ENCODE measurements around the gene INPP5D. TPM values are rescaled to one million over a fixed set of nuclear protein-coding genes. Genes with fewer than 3 reads are reported as not detected.

The INPP5D gene
- total and polyA plus RNA-seq, 2 of the 13 experiments (the other 11 are each of a cell fraction or from before 2014, with no cell fraction given), result 16.7 to 18.0 TPM

DNA sequence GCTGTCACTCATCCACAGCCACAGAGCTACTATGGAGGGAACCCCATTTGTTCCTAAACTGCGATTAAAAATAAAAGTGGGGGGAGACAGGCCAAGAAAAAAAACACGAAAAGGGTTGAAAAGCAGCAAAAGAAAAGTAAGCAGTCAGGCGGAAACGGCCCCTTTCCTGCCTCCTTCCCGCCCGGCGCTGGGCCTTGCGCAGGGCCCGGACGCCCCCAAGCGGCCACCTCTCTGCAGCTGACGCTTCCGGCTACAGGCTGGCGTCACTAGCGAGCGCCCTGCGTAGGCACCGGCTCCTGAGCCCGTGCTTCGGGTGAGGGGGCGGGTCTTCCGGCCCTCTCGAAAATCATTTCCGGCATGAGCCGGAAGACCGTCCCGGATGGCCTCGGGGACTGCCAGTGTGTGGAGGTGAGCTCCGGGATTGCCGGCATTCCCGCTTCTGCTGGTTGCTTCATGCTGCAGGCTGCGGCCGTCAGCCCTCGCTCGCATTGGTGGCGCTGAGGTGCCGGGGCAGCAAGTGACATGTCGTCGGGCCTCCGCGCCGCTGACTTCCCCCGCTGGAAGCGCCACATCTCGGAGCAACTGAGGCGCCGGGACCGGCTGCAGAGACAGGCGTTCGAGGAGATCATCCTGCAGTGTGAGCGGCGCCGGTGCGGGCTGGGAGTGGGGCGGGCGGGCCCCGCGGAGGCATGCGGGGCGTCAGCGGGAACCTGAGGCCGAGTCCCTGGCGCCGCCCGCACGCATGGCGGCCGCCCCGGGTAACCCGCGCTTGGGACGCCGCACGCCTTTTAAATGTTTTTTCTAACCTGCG lies 191.4 kb downstream of the INPP5D start, which contains the start of gene ATG16L1 (continued):
- TF ChIP-seq, protein P1, sequence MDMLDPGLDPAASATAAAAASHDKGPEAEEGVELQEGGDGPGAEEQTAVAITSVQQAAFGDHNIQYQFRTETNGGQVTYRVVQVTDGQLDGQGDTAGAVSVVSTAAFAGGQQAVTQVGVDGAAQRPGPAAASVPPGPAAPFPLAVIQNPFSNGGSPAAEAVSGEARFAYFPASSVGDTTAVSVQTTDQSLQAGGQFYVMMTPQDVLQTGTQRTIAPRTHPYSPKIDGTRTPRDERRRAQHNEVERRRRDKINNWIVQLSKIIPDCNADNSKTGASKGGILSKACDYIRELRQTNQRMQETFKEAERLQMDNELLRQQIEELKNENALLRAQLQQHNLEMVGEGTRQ (IDR thresholded peaks at IDR 0.05; ENCODE audit: low read depth, low read length), result no peak
- TF ChIP-seq, protein P1 (CRISPR knock-in tag; IDR thresholded peaks at IDR 0.05; ENCODE audit: borderline replicate concordance), result no peak; the same call in 1 of the 2 replicates
- TF ChIP-seq, protein P2, sequence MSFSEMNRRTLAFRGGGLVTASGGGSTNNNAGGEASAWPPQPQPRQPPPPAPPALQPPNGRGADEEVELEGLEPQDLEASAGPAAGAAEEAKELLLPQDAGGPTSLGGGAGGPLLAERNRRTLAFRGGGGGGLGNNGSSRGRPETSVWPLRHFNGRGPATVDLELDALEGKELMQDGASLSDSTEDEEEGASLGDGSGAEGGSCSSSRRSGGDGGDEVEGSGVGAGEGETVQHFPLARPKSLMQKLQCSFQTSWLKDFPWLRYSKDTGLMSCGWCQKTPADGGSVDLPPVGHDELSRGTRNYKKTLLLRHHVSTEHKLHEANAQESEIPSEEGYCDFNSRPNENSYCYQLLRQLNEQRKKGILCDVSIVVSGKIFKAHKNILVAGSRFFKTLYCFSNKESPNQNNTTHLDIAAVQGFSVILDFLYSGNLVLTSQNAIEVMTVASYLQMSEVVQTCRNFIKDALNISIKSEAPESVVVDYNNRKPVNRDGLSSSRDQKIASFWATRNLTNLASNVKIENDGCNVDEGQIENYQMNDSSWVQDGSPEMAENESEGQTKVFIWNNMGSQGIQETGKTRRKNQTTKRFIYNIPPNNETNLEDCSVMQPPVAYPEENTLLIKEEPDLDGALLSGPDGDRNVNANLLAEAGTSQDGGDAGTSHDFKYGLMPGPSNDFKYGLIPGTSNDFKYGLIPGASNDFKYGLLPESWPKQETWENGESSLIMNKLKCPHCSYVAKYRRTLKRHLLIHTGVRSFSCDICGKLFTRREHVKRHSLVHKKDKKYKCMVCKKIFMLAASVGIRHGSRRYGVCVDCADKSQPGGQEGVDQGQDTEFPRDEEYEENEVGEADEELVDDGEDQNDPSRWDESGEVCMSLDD (CRISPR knock-in tag; IDR thresholded peaks at IDR 0.05; ENCODE audit: borderline replicate concordance), result no peak; the same call in 1 of the 2 replicates
- TF ChIP-seq KAT8 (CRISPR knock-in tag; IDR thresholded peaks at IDR 0.05), result peak; percentile 100
- TF ChIP-seq, protein P3, sequence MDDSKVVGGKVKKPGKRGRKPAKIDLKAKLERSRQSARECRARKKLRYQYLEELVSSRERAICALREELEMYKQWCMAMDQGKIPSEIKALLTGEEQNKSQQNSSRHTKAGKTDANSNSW (CRISPR knock-in tag; IDR thresholded peaks at IDR 0.05; ENCODE audit: borderline replicate concordance), result no peak; the same call in 1 of the 2 replicates
- peak; percentile 94 for TF ChIP-seq SALL1 (CRISPR knock-in tag; IDR thresholded peaks at IDR 0.05)
- peak; percentile 29; the same call in 1 of the 2 replicates for TF ChIP-seq ZNF460 (CRISPR knock-in tag; IDR thresholded peaks at IDR 0.05; ENCODE audit: borderline replicate concordance)
- TF ChIP-seq HES4 (CRISPR knock-in tag; IDR thresholded peaks at IDR 0.05; ENCODE audit: borderline replicate concordance), result no peak; the same call in 1 of the 2 replicates
- TF ChIP-seq MTA3 (CRISPR knock-in tag; IDR thresholded peaks at IDR 0.05), result no peak
- TF ChIP-seq, protein P4, sequence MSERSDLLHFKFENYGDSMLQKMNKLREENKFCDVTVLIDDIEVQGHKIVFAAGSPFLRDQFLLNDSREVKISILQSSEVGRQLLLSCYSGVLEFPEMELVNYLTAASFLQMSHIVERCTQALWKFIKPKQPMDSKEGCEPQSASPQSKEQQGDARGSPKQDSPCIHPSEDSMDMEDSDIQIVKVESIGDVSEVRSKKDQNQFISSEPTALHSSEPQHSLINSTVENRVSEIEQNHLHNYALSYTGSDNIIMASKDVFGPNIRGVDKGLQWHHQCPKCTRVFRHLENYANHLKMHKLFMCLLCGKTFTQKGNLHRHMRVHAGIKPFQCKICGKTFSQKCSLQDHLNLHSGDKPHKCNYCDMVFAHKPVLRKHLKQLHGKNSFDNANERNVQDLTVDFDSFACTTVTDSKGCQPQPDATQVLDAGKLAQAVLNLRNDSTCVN (CRISPR knock-in tag; IDR thresholded peaks at IDR 0.05; ENCODE audit: borderline replicate concordance), result peak; percentile 60; the same call in 1 of the 2 replicates
- TF ChIP-seq MEIS2 (CRISPR knock-in tag; IDR thresholded peaks at IDR 0.05), result peak; percentile 63; the same call in 1 of the 2 replicates
- TF ChIP-seq, protein P5, sequence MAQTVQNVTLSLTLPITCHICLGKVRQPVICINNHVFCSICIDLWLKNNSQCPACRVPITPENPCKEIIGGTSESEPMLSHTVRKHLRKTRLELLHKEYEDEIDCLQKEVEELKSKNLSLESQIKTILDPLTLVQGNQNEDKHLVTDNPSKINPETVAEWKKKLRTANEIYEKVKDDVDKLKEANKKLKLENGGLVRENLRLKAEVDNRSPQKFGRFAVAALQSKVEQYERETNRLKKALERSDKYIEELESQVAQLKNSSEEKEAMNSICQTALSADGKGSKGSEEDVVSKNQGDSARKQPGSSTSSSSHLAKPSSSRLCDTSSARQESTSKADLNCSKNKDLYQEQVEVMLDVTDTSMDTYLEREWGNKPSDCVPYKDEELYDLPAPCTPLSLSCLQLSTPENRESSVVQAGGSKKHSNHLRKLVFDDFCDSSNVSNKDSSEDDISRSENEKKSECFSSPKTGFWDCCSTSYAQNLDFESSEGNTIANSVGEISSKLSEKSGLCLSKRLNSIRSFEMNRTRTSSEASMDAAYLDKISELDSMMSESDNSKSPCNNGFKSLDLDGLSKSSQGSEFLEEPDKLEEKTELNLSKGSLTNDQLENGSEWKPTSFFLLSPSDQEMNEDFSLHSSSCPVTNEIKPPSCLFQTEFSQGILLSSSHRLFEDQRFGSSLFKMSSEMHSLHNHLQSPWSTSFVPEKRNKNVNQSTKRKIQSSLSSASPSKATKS (CRISPR knock-in tag; IDR thresholded peaks at IDR 0.05), result 0 out of 2 replicates have a peak, but pooled peaks have one; percentile 61
- peak; percentile 98 for TF ChIP-seq KDM4B (CRISPR knock-in tag; IDR thresholded peaks at IDR 0.05)
- TF ChIP-seq ZKSCAN5 (CRISPR knock-in tag; IDR thresholded peaks at IDR 0.05), result no peak
- no peak for TF ChIP-seq ZNF777 (CRISPR knock-in tag; IDR thresholded peaks at IDR 0.05)
- TF ChIP-seq HMG20A (CRISPR knock-in tag; IDR thresholded peaks at IDR 0.05; ENCODE audit: borderline replicate concordance), result peak; percentile 53; the same call in 1 of the 2 replicates
- TF ChIP-seq, protein P6, sequence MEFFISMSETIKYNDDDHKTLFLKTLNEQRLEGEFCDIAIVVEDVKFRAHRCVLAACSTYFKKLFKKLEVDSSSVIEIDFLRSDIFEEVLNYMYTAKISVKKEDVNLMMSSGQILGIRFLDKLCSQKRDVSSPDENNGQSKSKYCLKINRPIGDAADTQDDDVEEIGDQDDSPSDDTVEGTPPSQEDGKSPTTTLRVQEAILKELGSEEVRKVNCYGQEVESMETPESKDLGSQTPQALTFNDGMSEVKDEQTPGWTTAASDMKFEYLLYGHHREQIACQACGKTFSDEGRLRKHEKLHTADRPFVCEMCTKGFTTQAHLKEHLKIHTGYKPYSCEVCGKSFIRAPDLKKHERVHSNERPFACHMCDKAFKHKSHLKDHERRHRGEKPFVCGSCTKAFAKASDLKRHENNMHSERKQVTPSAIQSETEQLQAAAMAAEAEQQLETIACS (CRISPR knock-in tag; IDR thresholded peaks at IDR 0.05), result peak; percentile 51; the same call in 1 of the 2 replicates
- no peak; the same call in 1 of the 2 replicates for TF ChIP-seq ZNF550 (CRISPR knock-in tag; IDR thresholded peaks at IDR 0.05; ENCODE audit: borderline replicate concordance)
